Measurements from ENCODE around the gene GNAI3. TPM values are rescaled to one million over a fixed set of nuclear protein-coding genes. Genes with fewer than 3 reads are reported as not detected.

Gene GNAI3
- total RNA-seq, 1 experiment from 2014 or later = 6.8 TPM

GRCh38 chr1:109539676-109540075 is 8.7 kb upstream of the GNAI3 start, which contains the start of gene GPR61:
TSS of gene GPR61 (plus strand) at chr1:109539872. CDS start at chr1:109543023, 3,151 bp downstream.
- no peaks in the 10 kb centered on the region for H3K9me3 ChIP-seq (ENCODE audit: low read length)
- no peaks in the 10 kb centered on the region for H3K27me3 ChIP-seq (ENCODE audit: low read length)
- DNase-seq (no peak), ATAC-seq (no peak)
- H3K4me3 ChIP-seq (ENCODE audit: low read length) = no peak within 1 kb of the TSS
- no peaks in the 10 kb centered on the region for H4K20me1 ChIP-seq (ENCODE audit: low read length)
- no peak within 1 kb of the TSS for H3K27ac ChIP-seq (ENCODE audit: low read length)
- no peak within 1 kb of the TSS for H2AFZ ChIP-seq (ENCODE audit: low read length)
- H3K4me1 ChIP-seq (ENCODE audit: insufficient read depth, low read length) = no peaks in the 10 kb centered on the region
- no peak within 1 kb of the TSS for H3K9ac ChIP-seq (ENCODE audit: low read length)
- ChIA-PET POLR2A (ENCODE audit: unreplicated experiment) (interaction anchor here (0.6 kb wide), 1 partner anchor 101 kb away, joined by 5 read pairs; no protein-coding TSS in a partner anchor), CTCF (no interaction called here)
- no peaks in the 10 kb centered on the region for H3F3A ChIP-seq (ENCODE audit: low read length, unreplicated experiment)
- no peaks in the 10 kb centered on the region for H3K79me2 ChIP-seq (ENCODE audit: low read length)
- intact Hi-C loops (cut with micrococcal nuclease) = no loop called here
- no TSS peak for BruUV-seq (replicated peaks)
- no peaks in the 10 kb centered on the region for H3K9me2 ChIP-seq (replicated peaks; ENCODE audit: low read length)
- H3K4me2 ChIP-seq (ENCODE audit: low read length) = no peak within 1 kb of the TSS
- TF ChIP-seq EZH2 (IDR thresholded peaks at IDR 0.05; ENCODE audit: low read length, unreplicated experiment) (no peak), EZH2phosphoT487 (IDR thresholded peaks at IDR 0.05; ENCODE audit: borderline replicate concordance, low read length) (no peak), CTCF (conservative IDR thresholded peaks at IDR 0.05; ENCODE audit: low read depth, low read length) (no peak)
- H3K36me3 ChIP-seq (ENCODE audit: low read depth, low read length) = no peaks in the 10 kb centered on the region

GRCh38 chr1:109541102-109541501 is 7.3 kb upstream of the GNAI3 start:
- no peak overlapping the region for H3K4me2 ChIP-seq (ENCODE audit: low read length)
- H3K27me3 ChIP-seq (ENCODE audit: low read length) = no peaks in the 10 kb centered on the region
- H3K79me2 ChIP-seq (ENCODE audit: low read length) = no peaks in the 10 kb centered on the region
- POLR2A ChIA-PET (ENCODE audit: unreplicated experiment) = no interaction called here
- H3K9me2 ChIP-seq (replicated peaks; ENCODE audit: low read length) = no peaks in the 10 kb centered on the region
- TF ChIP-seq EZH2 (IDR thresholded peaks at IDR 0.05; ENCODE audit: low read length, unreplicated experiment) (no peak), EZH2phosphoT487 (IDR thresholded peaks at IDR 0.05; ENCODE audit: borderline replicate concordance, low read length) (no peak), CTCF (conservative IDR thresholded peaks at IDR 0.05; ENCODE audit: low read depth, low read length) (no peak)
- CTCF ChIA-PET = no interaction called here
- no TSS peak for BruUV-seq (replicated peaks)
- H3K27ac ChIP-seq (ENCODE audit: low read length) = no peak overlapping the region
- H3K36me3 ChIP-seq (ENCODE audit: low read depth, low read length) = no peaks in the 10 kb centered on the region
- DNase-seq (no peak), ATAC-seq (no peak)
- no peak overlapping the region for H2AFZ ChIP-seq (ENCODE audit: low read length)
- H3K9ac ChIP-seq (ENCODE audit: low read length) = no peak overlapping the region
- no peak overlapping the region for H3K4me3 ChIP-seq (ENCODE audit: low read length)
- no peaks in the 10 kb centered on the region for H3K9me3 ChIP-seq (ENCODE audit: low read length)
- H4K20me1 ChIP-seq (ENCODE audit: low read length) = no peaks in the 10 kb centered on the region
- H3F3A ChIP-seq (ENCODE audit: low read length, unreplicated experiment) = no peaks in the 10 kb centered on the region
- intact Hi-C loops (cut with micrococcal nuclease) = no loop called here
- H3K4me1 ChIP-seq (ENCODE audit: insufficient read depth, low read length) = 0 out of 2 replicates have a peak, but pooled peaks cover 4% of the 10 kb centered on the region

- H3K27ac ChIP-seq (ENCODE audit: low read length) = no peak overlapping the region
- no peak for TF ChIP-seq CTCF (conservative IDR thresholded peaks at IDR 0.05; ENCODE audit: low read depth, low read length)
- TF ChIP-seq EZH2phosphoT487 (IDR thresholded peaks at IDR 0.05; ENCODE audit: borderline replicate concordance, low read length) = no peak
- TF ChIP-seq EZH2 (IDR thresholded peaks at IDR 0.05; ENCODE audit: low read length, unreplicated experiment) = no peak
- intact Hi-C loops (cut with micrococcal nuclease) = no loop called here
- DNase-seq (no peak), ATAC-seq (no peak)
- H2AFZ ChIP-seq (ENCODE audit: low read length) = no peak overlapping the region
- H3F3A ChIP-seq (ENCODE audit: low read length, unreplicated experiment) = no peaks in the 10 kb centered on the region
- peaks cover 10% of the 10 kb centered on the region for H3K79me2 ChIP-seq (ENCODE audit: low read length)
- H3K4me1 ChIP-seq (ENCODE audit: insufficient read depth, low read length) = peaks cover 17% of the 10 kb centered on the region
- no peaks in the 10 kb centered on the region for H3K9me3 ChIP-seq (ENCODE audit: low read length)
- no peaks in the 10 kb centered on the region for H3K9me2 ChIP-seq (replicated peaks; ENCODE audit: low read length)
- ChIA-PET CTCF (no interaction called here), POLR2A (ENCODE audit: unreplicated experiment) (no interaction called here)
- H3K27me3 ChIP-seq (ENCODE audit: low read length) = no peaks in the 10 kb centered on the region
- no peak overlapping the region for H3K4me3 ChIP-seq (ENCODE audit: low read length)
- no peaks in the 10 kb centered on the region for H4K20me1 ChIP-seq (ENCODE audit: low read length)
- no peak overlapping the region for H3K4me2 ChIP-seq (ENCODE audit: low read length)
- H3K9ac ChIP-seq (ENCODE audit: low read length) = no peak overlapping the region
- H3K36me3 ChIP-seq (ENCODE audit: low read depth, low read length) = no peaks in the 10 kb centered on the region
- no TSS peak for BruUV-seq (replicated peaks)
Observed at GRCh38 chr1:109542657-109543056, 5.8 kb upstream of the GNAI3 start.

All from PC-3 (cell line).